ENCODE data around the gene LRMDA. TPM values are rescaled to one million over a fixed set of nuclear protein-coding genes. Genes with fewer than 3 reads are reported as not detected.

The LRMDA gene
- total RNA-seq, 6 donors from 2014 or later: 12.8 to 185 (median 18.1) TPM

DNA sequence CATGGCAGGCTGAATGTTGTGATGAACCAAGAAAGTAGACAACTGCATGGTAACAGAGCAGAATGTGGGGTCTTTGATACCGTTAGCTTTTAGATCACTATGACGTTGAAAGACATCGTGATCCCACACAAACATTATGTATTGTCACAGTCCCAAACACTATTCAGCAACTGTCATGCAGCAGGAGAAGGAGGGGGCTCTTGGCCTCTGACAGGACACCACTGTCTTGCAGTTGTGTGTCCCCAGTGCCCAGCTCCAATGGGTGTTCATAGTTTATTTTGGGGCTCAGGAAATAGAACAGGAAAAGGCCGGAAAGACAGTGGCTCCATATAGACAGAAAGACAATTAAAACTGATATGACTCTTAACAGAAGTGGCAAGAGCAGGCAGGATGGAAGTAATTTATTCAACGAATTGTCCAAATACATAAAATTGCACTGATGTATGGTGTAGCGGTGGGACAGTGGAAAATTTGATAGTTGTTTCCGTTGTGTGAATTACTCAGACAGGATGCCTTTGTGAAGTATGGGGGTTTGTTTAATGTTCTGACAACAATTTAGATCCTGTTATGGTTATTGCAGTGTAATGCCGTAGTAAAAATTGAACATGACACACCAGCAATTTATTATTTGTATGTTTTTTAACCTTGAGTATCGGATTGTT, 292.0 kb downstream of the LRMDA start:
- ATAC-seq (ENCODE audit: low FRiP score in 2 of 2) (no peak), DNase-seq (no peak)
- Histone ChIP-seq H3K9me3 (no peaks in the 10 kb centered on the region), H3K27ac (peak overlapping the region in 2 of 4 donors; percentile 61 to 71), H3K4me1 (peaks cover 0 to 8% (median 2%) of the 10 kb centered on the region in 4 donors), H3K27me3 (no peaks in the 10 kb centered on the region), H3K4me3 (no peak overlapping the region), H3K36me3 (no peaks in the 10 kb centered on the region)
- WGBS, 2 donors: 65 to 67% methylated on average over 9 of the region's 9 CpGs
- no peak for TF ChIP-seq POLR2A (IDR thresholded peaks at IDR 0.05)
- TF ChIP-seq EP300 (IDR thresholded peaks at IDR 0.05): peak in 2 of 4 donors; percentile 16 to 38
- TF ChIP-seq, protein P1, sequence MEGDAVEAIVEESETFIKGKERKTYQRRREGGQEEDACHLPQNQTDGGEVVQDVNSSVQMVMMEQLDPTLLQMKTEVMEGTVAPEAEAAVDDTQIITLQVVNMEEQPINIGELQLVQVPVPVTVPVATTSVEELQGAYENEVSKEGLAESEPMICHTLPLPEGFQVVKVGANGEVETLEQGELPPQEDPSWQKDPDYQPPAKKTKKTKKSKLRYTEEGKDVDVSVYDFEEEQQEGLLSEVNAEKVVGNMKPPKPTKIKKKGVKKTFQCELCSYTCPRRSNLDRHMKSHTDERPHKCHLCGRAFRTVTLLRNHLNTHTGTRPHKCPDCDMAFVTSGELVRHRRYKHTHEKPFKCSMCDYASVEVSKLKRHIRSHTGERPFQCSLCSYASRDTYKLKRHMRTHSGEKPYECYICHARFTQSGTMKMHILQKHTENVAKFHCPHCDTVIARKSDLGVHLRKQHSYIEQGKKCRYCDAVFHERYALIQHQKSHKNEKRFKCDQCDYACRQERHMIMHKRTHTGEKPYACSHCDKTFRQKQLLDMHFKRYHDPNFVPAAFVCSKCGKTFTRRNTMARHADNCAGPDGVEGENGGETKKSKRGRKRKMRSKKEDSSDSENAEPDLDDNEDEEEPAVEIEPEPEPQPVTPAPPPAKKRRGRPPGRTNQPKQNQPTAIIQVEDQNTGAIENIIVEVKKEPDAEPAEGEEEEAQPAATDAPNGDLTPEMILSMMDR (IDR thresholded peaks at IDR 0.05): no peak
- TF ChIP-seq POLR2AphosphoS5 (IDR thresholded peaks at IDR 0.05): peak in 1 of 2 donors; percentile 14

- no peak overlapping the region for H3K27ac ChIP-seq
These were observed 292.6 kb downstream of the LRMDA start for GRCh38 chr10:75724047-75724446.

GRCh38 chr10:75726522-75727483, 295.4 kb downstream of the LRMDA start:
- DNase-seq (peak in 1 of 2 donors; percentile 64), ATAC-seq (ENCODE audit: low FRiP score in 2 of 2) (peak in 1 of 2 donors; percentile 78)
- peak in 1 of 2 donors; percentile 31 for TF ChIP-seq POLR2AphosphoS5 (IDR thresholded peaks at IDR 0.05)
- TF ChIP-seq EP300 (IDR thresholded peaks at IDR 0.05): peak in 1 of 4 donors; percentile 84
- TF ChIP-seq POLR2A (IDR thresholded peaks at IDR 0.05): no peak
- TF ChIP-seq, protein P1 (IDR thresholded peaks at IDR 0.05): no peak
- H3K9me3 ChIP-seq: no peaks in the 10 kb centered on the region
- H3K27ac ChIP-seq: no peak overlapping the region
- H3K4me1 ChIP-seq: peaks cover 0 to 8% (median 2%) of the 10 kb centered on the region in 4 donors
- H3K4me3 ChIP-seq: no peak overlapping the region
- no peaks in the 10 kb centered on the region for H3K27me3 ChIP-seq
- no peaks in the 10 kb centered on the region for H3K36me3 ChIP-seq
- WGBS, 2 donors: 78 to 89% methylated on average over 11 of the region's 11 CpGs

More at GRCh38 chr10:75724047-75724446, 292.6 kb downstream of the LRMDA start:
- 70 to 72% methylated on average over 2 of the region's 2 CpGs for WGBS, 2 donors
- Histone ChIP-seq H3K9me3 (no peaks in the 10 kb centered on the region), H3K27me3 (no peaks in the 10 kb centered on the region), H3K36me3 (no peaks in the 10 kb centered on the region), H3K4me1 (peaks cover 0 to 8% (median 2%) of the 10 kb centered on the region in 4 donors), H3K4me3 (no peak overlapping the region)
- TF ChIP-seq POLR2A (IDR thresholded peaks at IDR 0.05): no peak
- TF ChIP-seq, protein P1 (IDR thresholded peaks at IDR 0.05): no peak
- no peak for TF ChIP-seq POLR2AphosphoS5 (IDR thresholded peaks at IDR 0.05)
- TF ChIP-seq EP300 (IDR thresholded peaks at IDR 0.05): no peak
- ATAC-seq (ENCODE audit: low FRiP score in 2 of 2) (no peak), DNase-seq (no peak)

GRCh38 chr10:75730847-75731246, 299.4 kb downstream of the LRMDA start:
- DNase-seq: no peak
- no peak for ATAC-seq (ENCODE audit: low FRiP score in 2 of 2)
- Histone ChIP-seq H3K4me1 (peaks cover 0 to 5% (median 2%) of the 10 kb centered on the region in 4 donors), H3K27ac (no peak overlapping the region), H3K27me3 (no peaks in the 10 kb centered on the region), H3K9me3 (no peaks in the 10 kb centered on the region), H3K36me3 (no peaks in the 10 kb centered on the region), H3K4me3 (no peak overlapping the region)
- TF ChIP-seq POLR2AphosphoS5 (IDR thresholded peaks at IDR 0.05) (no peak), EP300 (IDR thresholded peaks at IDR 0.05) (no peak), POLR2A (IDR thresholded peaks at IDR 0.05) (no peak)
- TF ChIP-seq, protein P1 (IDR thresholded peaks at IDR 0.05): no peak
- WGBS, 2 donors: 75 to 86% methylated on average over 1 of the region's 1 CpG
